Duodenal mucosa (tissue), 2 donors: ENCODE results near the gene SPPL3.

ENCODE experiments used
- H3K27ac ChIP-seq: one replicate; pipeline ENCODE4 v1.7.0; 2013; ENCODE audit warnings: low read depth, low read length
- H3K27me3 ChIP-seq, 2 donors: one replicate each; pipeline ENCODE4 v1.7.0; 2013; ENCODE audit warnings: low read length in 2 of 2, control low read depth in 1 of 2; ENCODE audit not compliant: insufficient read depth in 2 of 2, control insufficient read depth in 1 of 2
- H3K36me3 ChIP-seq, 2 donors: one replicate each; pipeline ENCODE4 v1.7.0; 2013; ENCODE audit warnings: low read length in 2 of 2, control low read depth in 1 of 2; ENCODE audit not compliant: insufficient read depth in 2 of 2, control insufficient read depth in 1 of 2
- H3K4me1 ChIP-seq, 2 donors: one replicate each; pipeline ENCODE4 v1.7.0; 2013; ENCODE audit warnings: low read length in 2 of 2, control low read depth in 1 of 2; ENCODE audit not compliant: insufficient read depth in 2 of 2, control insufficient read depth in 1 of 2
- H3K4me3 ChIP-seq, 2 donors: one replicate each; pipeline ENCODE4 v1.7.0; 2013; ENCODE audit warnings: low read length in 2 of 2, low read depth in 1 of 2
- H3K9ac ChIP-seq, 2 donors: one replicate each; pipeline ENCODE4 v1.7.0; 2013; ENCODE audit warnings: low read length in 2 of 2, low read depth in 1 of 2
- H3K9me3 ChIP-seq, 2 donors: one replicate each; pipeline ENCODE4 v1.7.0; 2013; ENCODE audit warnings: low read length in 2 of 2, control low read depth in 1 of 2; ENCODE audit not compliant: control insufficient read depth in 1 of 2

SPPL3 gene

GRCh38 chr12:120879102-120879501 is 25.1 kb downstream of the SPPL3 start:
- Histone ChIP-seq H3K4me1 (no peaks in the 10 kb centered on the region), H3K27me3 (no peaks in the 10 kb centered on the region), H3K9ac (no peak overlapping the region), H3K9me3 (no peaks in the 10 kb centered on the region), H3K27ac (no peak overlapping the region), H3K4me3 (no peak overlapping the region), H3K36me3 (no peaks in the 10 kb centered on the region)

- Histone ChIP-seq H3K27me3 (no peaks in the 10 kb centered on the region), H3K9ac (no peak overlapping the region), H3K36me3 (no peaks in the 10 kb centered on the region), H3K27ac (no peak overlapping the region), H3K9me3 (no peaks in the 10 kb centered on the region), H3K4me1 (peaks cover 0 to 5% of the 10 kb centered on the region in 2 donors), H3K4me3 (no peak overlapping the region)
Observed at GRCh38 chr12:120874547-120875245, 29.5 kb downstream of the SPPL3 start.

- peaks cover 0 to 5% of the 10 kb centered on the region in 2 donors for H3K4me1 ChIP-seq
- H3K9me3 ChIP-seq, result no peaks in the 10 kb centered on the region
- no peaks in the 10 kb centered on the region for H3K36me3 ChIP-seq
- H3K27ac ChIP-seq, result no peak overlapping the region
- no peak overlapping the region for H3K9ac ChIP-seq
- no peaks in the 10 kb centered on the region for H3K27me3 ChIP-seq
- no peak overlapping the region for H3K4me3 ChIP-seq
Observed at GRCh38 chr12:120873226-120873625, 30.9 kb downstream of the SPPL3 start.

- H3K4me1 ChIP-seq, result peaks cover 0 to 5% of the 10 kb centered on the region in 2 donors
Observed at GRCh38 chr12:120872487-120872886, 31.7 kb downstream of the SPPL3 start.

GRCh38 chr12:120870415-120870814 is 33.7 kb downstream of the SPPL3 start:
- H3K4me3 ChIP-seq, result no peak overlapping the region
- no peaks in the 10 kb centered on the region for H3K9me3 ChIP-seq
- H3K4me1 ChIP-seq, result peaks cover 0 to 5% of the 10 kb centered on the region in 2 donors
- H3K9ac ChIP-seq, result no peak overlapping the region
- no peak overlapping the region for H3K27ac ChIP-seq
- no peaks in the 10 kb centered on the region for H3K36me3 ChIP-seq
- no peaks in the 10 kb centered on the region for H3K27me3 ChIP-seq

More at GRCh38 chr12:120872487-120872886, 31.7 kb downstream of the SPPL3 start:
- Histone ChIP-seq H3K9me3 (no peaks in the 10 kb centered on the region), H3K4me3 (no peak overlapping the region), H3K27ac (no peak overlapping the region), H3K27me3 (no peaks in the 10 kb centered on the region), H3K9ac (no peak overlapping the region), H3K36me3 (no peaks in the 10 kb centered on the region)

GRCh38 chr12:120869376-120869775 is 34.8 kb downstream of the SPPL3 start:
- Histone ChIP-seq H3K27ac (no peak overlapping the region), H3K36me3 (no peaks in the 10 kb centered on the region), H3K4me3 (no peak overlapping the region), H3K9me3 (no peaks in the 10 kb centered on the region), H3K27me3 (no peaks in the 10 kb centered on the region), H3K9ac (no peak overlapping the region), H3K4me1 (peaks cover 0 to 5% of the 10 kb centered on the region in 2 donors)

GRCh38 chr12:120866108-120866507 is 38.0 kb downstream of the SPPL3 start:
- Histone ChIP-seq H3K9me3 (no peaks in the 10 kb centered on the region), H3K4me3 (no peak overlapping the region), H3K27ac (no peak overlapping the region), H3K36me3 (no peaks in the 10 kb centered on the region), H3K4me1 (no peaks in the 10 kb centered on the region), H3K27me3 (no peaks in the 10 kb centered on the region), H3K9ac (no peak overlapping the region)

- H3K9me3 ChIP-seq, result no peaks in the 10 kb centered on the region
- no peaks in the 10 kb centered on the region for H3K36me3 ChIP-seq
- H3K9ac ChIP-seq, result no peak overlapping the region
- H3K27me3 ChIP-seq, result no peaks in the 10 kb centered on the region
- no peak overlapping the region for H3K27ac ChIP-seq
- no peak overlapping the region for H3K4me3 ChIP-seq
- H3K4me1 ChIP-seq, result no peaks in the 10 kb centered on the region
Observed at GRCh38 chr12:120865098-120865497, 39.1 kb downstream of the SPPL3 start.

- Histone ChIP-seq H3K36me3 (no peaks in the 10 kb centered on the region), H3K4me3 (no peak overlapping the region), H3K9ac (no peak overlapping the region), H3K27me3 (no peaks in the 10 kb centered on the region), H3K27ac (no peak overlapping the region), H3K9me3 (no peaks in the 10 kb centered on the region), H3K4me1 (no peaks in the 10 kb centered on the region)
Observed at GRCh38 chr12:120862664-120863063, 41.5 kb downstream of the SPPL3 start.

- Histone ChIP-seq H3K9ac (no peak overlapping the region), H3K9me3 (no peaks in the 10 kb centered on the region), H3K27ac (no peak overlapping the region), H3K4me3 (no peak overlapping the region), H3K36me3 (no peaks in the 10 kb centered on the region), H3K27me3 (no peaks in the 10 kb centered on the region), H3K4me1 (peaks cover 0 to 7% of the 10 kb centered on the region in 2 donors)
Observed at GRCh38 chr12:120861074-120861795, 42.9 kb downstream of the SPPL3 start.
